K562 (cell line): ENCODE measurements around the gene PDCD10. TPM values are rescaled to one million over a fixed set of nuclear protein-coding genes. Genes with fewer than 3 reads are reported as not detected.

Source experiments
- ATAC-seq: fragments of 200-7000 bp; cut with Tn5 transposase; 3 replicates; pipeline ENCODE4 v1.9.1; 2020; ENCODE audit warnings: moderate library complexity
- BruUV-seq: library from RNA; stranded (reverse); fragments of 400-500 nt; replicated peaks from 2 replicates; lab custom pipeline; 2021; lab: Mats Ljungman, UMichigan
- CTCF ChIA-PET: fragments of 300-600 bp; formaldehyde crosslinking; extraction: SDS; loops from one replicate; lab custom pipeline; 2021; ENCODE audit warnings: low intra/inter-chr PET ratio; lab: Yijun Ruan, JAX
- POLR2A ChIA-PET: fragments of 300-600, 350-650 bp; sonication (Branson Sonifier 250); formaldehyde crosslinking; extraction: SDS; loops from one replicate; lab custom pipeline; 2021; ENCODE audit warnings: antibody characterized with exemption, inconsistent platforms; lab: Yijun Ruan, JAX
- DNase-seq, 4 experiments: peaks; one replicate each; pipeline versions ENCODE4 v3.0.0 to v3.0.0-alpha.2; 2011 to 2018; ENCODE audit warnings: low spot score in 3 of 4, mixed read lengths in 3 of 4; ENCODE audit errors: extremely low read depth in 1 of 4
- FAIRE-seq: peaks from 2 replicates; lab custom pipeline; 2011; peaks lifted over from hg19 to GRCh38; lab: Jason Lieb, UNC
- H2AFZ ChIP-seq: 2 replicates; pipeline ENCODE4 v1.6.0; 2011; ENCODE audit warnings: low read depth, low read length, control low read depth, inconsistent platforms
- H3K27ac ChIP-seq: fragments of 200-600 bp; 3 replicates; pipeline ENCODE4 v1.8.0; 2011; ENCODE audit warnings: low read depth, mild to moderate bottlenecking, control low read depth, inconsistent platforms, low read length, moderate library complexity, mixed read lengths; ENCODE audit errors: extremely low read depth
- H3K27me3 ChIP-seq, 2 experiments: fragments of 300-600 bp in 1 of 2; 2 replicates in 1 of 2; 3 replicates in 1 of 2; pipeline versions ENCODE4 v1.6.0 to v1.8.0; 2011; ENCODE audit warnings: inconsistent platforms in 2 of 2, low read length in 2 of 2, mild to moderate bottlenecking in 1 of 2, mixed read lengths in 1 of 2, moderate library complexity in 1 of 2; ENCODE audit not compliant: control insufficient read depth in 2 of 2, insufficient read depth in 2 of 2
- H3K36me3 ChIP-seq: fragments of 300-600 bp; 3 replicates; pipeline ENCODE4 v1.8.0; 2011; ENCODE audit warnings: mild to moderate bottlenecking, low read length, inconsistent platforms; ENCODE audit not compliant: control insufficient read depth, insufficient read depth
- H3K4me1 ChIP-seq, 2 experiments: fragments of 200-600 bp in 1 of 2; replicated peaks in 1 of 2; 2 replicates in 1 of 2; 3 replicates in 1 of 2; pipeline versions ENCODE4 v1.5.1 to v1.8.0; 2011; ENCODE audit warnings: inconsistent platforms in 2 of 2, low read length in 2 of 2, mild to moderate bottlenecking in 1 of 2, mixed read lengths in 1 of 2, moderate library complexity in 1 of 2; ENCODE audit not compliant: control insufficient read depth in 2 of 2, insufficient read depth in 2 of 2
- H3K4me2 ChIP-seq: 2 replicates; pipeline ENCODE4 v1.6.1; 2011; ENCODE audit warnings: low read length, control low read depth, inconsistent platforms, mixed read lengths; ENCODE audit not compliant: insufficient read depth
- H3K4me3 ChIP-seq: fragments of 200-600 bp; sonication (generic), shearing (Covaris generic); 2 replicates; pipeline ENCODE4 v1.5.1; 2016; ENCODE audit warnings: control low read depth, inconsistent platforms
- H3K79me2 ChIP-seq: fragments of 200-600 bp; 3 replicates; pipeline ENCODE4 v1.8.0; 2011; ENCODE audit warnings: low read length, inconsistent platforms; ENCODE audit not compliant: control insufficient read depth, insufficient read depth
- H3K9ac ChIP-seq, 2 experiments: 2 replicates each; pipeline versions ENCODE4 v1.6.0 to v1.6.1; 2011; ENCODE audit warnings: low read depth in 2 of 2, low read length in 2 of 2, control low read depth in 1 of 2, inconsistent platforms in 1 of 2, mild to moderate bottlenecking in 1 of 2, mixed read lengths in 1 of 2; ENCODE audit not compliant: insufficient read depth in 1 of 2
- H3K9me1 ChIP-seq: one replicate; pipeline ENCODE4 v1.6.0; 2011; ENCODE audit warnings: inconsistent platforms, mild to moderate bottlenecking, low read length, moderate library complexity; ENCODE audit not compliant: control insufficient read depth, insufficient read depth
- H3K9me3 ChIP-seq: replicated peaks from 2 replicates; pipeline ENCODE4 v1.5.1; 2011; ENCODE audit warnings: low read depth, low read length, inconsistent platforms; ENCODE audit not compliant: control insufficient read depth, insufficient read depth
- H4K20me1 ChIP-seq: replicated peaks from 2 replicates; pipeline ENCODE4 v1.6.1; 2011; ENCODE audit warnings: low read length, inconsistent platforms, mixed read lengths; ENCODE audit not compliant: control insufficient read depth, insufficient read depth
- DACH1 ChIP-seq: fragments of 450-650 bp; IDR thresholded peaks from 2 replicates; pipeline ENCODE4 v1.6.1; 2018; ENCODE audit not compliant: partially characterized antibody
- DPF2 ChIP-seq: fragments of 450-650 bp; IDR thresholded peaks from 2 replicates; pipeline ENCODE4 v1.6.1; 2016
- HMG20B ChIP-seq: fragments of 250-450 bp; sonication (Bioruptor Pico); IDR thresholded peaks from 2 replicates; pipeline ENCODE4 v1.5.0; 2021; ENCODE audit warnings: mild to moderate bottlenecking
- KHSRP ChIP-seq: fragments of 450-650 bp; IDR thresholded peaks from 2 replicates; pipeline ENCODE4 v1.6.1; 2017
- XRCC3 ChIP-seq: fragments of 450-650 bp; IDR thresholded peaks from 2 replicates; pipeline ENCODE4 v1.6.1; 2017; ENCODE audit warnings: mild to moderate bottlenecking, moderate library complexity
- ZKSCAN1 ChIP-seq: fragments of 150-350 bp; IDR thresholded peaks from 2 replicates; pipeline ENCODE4 v1.6.1; 2016; ENCODE audit warnings: low read depth, low read length
- WGBS: fragments of 100-300 bp; shearing (Covaris generic); methylation state at CpG from one replicate; pipeline ENCODE4 v1.1.6; 2016; ENCODE audit warnings: low coverage, mixed read lengths; ENCODE audit not compliant: insufficient coverage; ENCODE audit errors: missing lambda C conversion rate; 5-methylcytosine and 5-hydroxymethylcytosine counted together
- in situ Hi-C: fragments of 300-500 bp; cut with MboI; formaldehyde crosslinking; loops from 4 replicates; pipeline ENCODE4 v1.15.0; 2018; ENCODE audit warnings: inconsistent platforms, mixed read lengths
- intact Hi-C: fragments of 100-400 bp; cut with micrococcal nuclease; formaldehyde crosslinking; loops from 2 replicates; pipeline ENCODE4 v1.14.2; 2022
- polyA plus RNA-seq, 8 experiments: library from polyadenylated mRNA; depleted of rRNA in 4 of 8; stranded (reverse) in 5 of 8; unstranded in 3 of 8; fragments of >200 nt; fragmentation: Nextera tagmentation in 2 of 8; fragmentation: Illumina TruSeq in 1 of 8; extraction: Ambion mirVana in 2 of 8; extraction: Trizol in 1 of 8; gene quantifications; 2 replicates each; pipeline versions ENCODE4 v1.2.1 to v1.2.3, GENCODE V29; 2011 to 2014; ENCODE audit warnings: inconsistent platforms in 1 of 8, missing spikeins in 1 of 8
- total RNA-seq, 7 experiments: library from RNA; depleted of rRNA in 6 of 7; stranded (reverse); fragments of >200 nt in 6 of 7; fragmentation: Illumina TruSeq in 2 of 7; extraction: Trizol in 2 of 7; gene quantifications; 2 replicates each; pipeline versions ENCODE4 v1.2.1 to v1.2.3, GENCODE V29; 2011 to 2021; ENCODE audit warnings: low replicate concordance in 1 of 7
- TF ChIP-seq, protein P1 (sequence below): IDR thresholded peaks from 2 replicates; pipeline ENCODE4 v1.6.1; 2012; ENCODE audit warnings: low read depth, low read length, improper control_type of control experiment, borderline replicate concordance

Gene PDCD10
- total and polyA plus RNA-seq, 9 of the 15 experiments (the other 6 are each of a cell fraction or from before 2014, with no cell fraction given) = 121 to 476 (median 232) TPM

GRCh38 chr3:167736997-167737396, 2.3 kb upstream of the PDCD10 start:
- Histone ChIP-seq H3K36me3 (peaks cover 3% of the 10 kb centered on the region; the same call in 1 of the 3 replicates), H3K27ac (no peak overlapping the region), H3K27me3 (no peaks in the 10 kb centered on the region), H3K9me3 (no peaks in the 10 kb centered on the region), H4K20me1 (0 out of 2 replicates have a peak, but pooled peaks cover 5% of the 10 kb centered on the region)
- no peak for TF ChIP-seq HMG20B (CRISPR knock-in tag)
- TF ChIP-seq ZKSCAN1 = peak; percentile 95
- TF ChIP-seq, protein P1, sequence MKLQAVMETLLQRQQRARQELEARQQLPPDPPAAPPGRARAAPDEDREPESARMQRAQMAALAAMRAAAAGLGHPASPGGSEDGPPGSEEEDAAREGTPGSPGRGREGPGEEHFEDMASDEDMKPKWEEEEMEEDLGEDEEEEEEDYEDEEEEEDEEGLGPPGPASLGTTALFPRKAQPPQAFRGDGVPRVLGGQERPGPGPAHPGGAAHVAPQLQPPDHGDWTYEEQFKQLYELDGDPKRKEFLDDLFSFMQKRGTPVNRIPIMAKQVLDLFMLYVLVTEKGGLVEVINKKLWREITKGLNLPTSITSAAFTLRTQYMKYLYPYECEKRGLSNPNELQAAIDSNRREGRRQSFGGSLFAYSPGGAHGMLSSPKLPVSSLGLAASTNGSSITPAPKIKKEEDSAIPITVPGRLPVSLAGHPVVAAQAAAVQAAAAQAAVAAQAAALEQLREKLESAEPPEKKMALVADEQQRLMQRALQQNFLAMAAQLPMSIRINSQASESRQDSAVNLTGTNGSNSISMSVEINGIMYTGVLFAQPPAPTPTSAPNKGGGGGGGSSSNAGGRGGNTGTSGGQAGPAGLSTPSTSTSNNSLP = 0 out of 2 replicates have a peak, but pooled peaks have one; percentile 29
- peak; percentile 30 for TF ChIP-seq DACH1
- no peak for TF ChIP-seq KHSRP
- TF ChIP-seq XRCC3 = no peak
- 0 out of 2 replicates have a peak, but pooled peaks have one; percentile 21 for TF ChIP-seq DPF2
- TF ChIP-seq, all 486 proteins: peak for 4
- WGBS = 13% methylated on average over 2 of the region's 2 CpGs
- DNase-seq (no peak), ATAC-seq (no peak), FAIRE-seq (no peak)
- Histone ChIP-seq H2AFZ (no peak overlapping the region), H3K4me1 (peaks cover 3 to 16% of the 10 kb centered on the region in 2 experiments; a peak in 3 of 5 replicates), H3K4me3 (peak overlapping the region; percentile 77; the same call in 1 of the 2 replicates), H3K9me1 (no peaks in the 10 kb centered on the region), H3K4me2 (peak overlapping the region; percentile 93; the same call in 1 of the 2 replicates), H3K79me2 (peaks cover 79% of the 10 kb centered on the region), H3K9ac (peak overlapping the region in 1 of 2 experiments; percentile 67; a peak in 1 of 4 replicates)
- ChIA-PET CTCF (no interaction called here), POLR2A (interaction anchor here (0.6 kb wide), 1 partner anchor 492 kb away, joined by 3 read pairs; no protein-coding TSS in a partner anchor)
- no TSS peak for BruUV-seq
- intact Hi-C loops (loop anchor here (5.0 kb wide), 2 partner anchors 50 to 145 kb away; no protein-coding TSS in a partner anchor), in situ Hi-C loops (no loop called here)
